ENCODE measurements around the gene LSMEM2.
"Not testable (repeated sequence)": the region's sequence is repeated elsewhere in the genome, so short reads cannot be mapped to it uniquely, and the experiment has no call there.

The LSMEM2 gene

GRCh38 chr3:50276762-50277101, 2.2 kb upstream of the LSMEM2 start:
- no peak for DNase-seq (ENCODE audit: low read depth in 1 of 2, low spot score in 1 of 2)

DNA sequence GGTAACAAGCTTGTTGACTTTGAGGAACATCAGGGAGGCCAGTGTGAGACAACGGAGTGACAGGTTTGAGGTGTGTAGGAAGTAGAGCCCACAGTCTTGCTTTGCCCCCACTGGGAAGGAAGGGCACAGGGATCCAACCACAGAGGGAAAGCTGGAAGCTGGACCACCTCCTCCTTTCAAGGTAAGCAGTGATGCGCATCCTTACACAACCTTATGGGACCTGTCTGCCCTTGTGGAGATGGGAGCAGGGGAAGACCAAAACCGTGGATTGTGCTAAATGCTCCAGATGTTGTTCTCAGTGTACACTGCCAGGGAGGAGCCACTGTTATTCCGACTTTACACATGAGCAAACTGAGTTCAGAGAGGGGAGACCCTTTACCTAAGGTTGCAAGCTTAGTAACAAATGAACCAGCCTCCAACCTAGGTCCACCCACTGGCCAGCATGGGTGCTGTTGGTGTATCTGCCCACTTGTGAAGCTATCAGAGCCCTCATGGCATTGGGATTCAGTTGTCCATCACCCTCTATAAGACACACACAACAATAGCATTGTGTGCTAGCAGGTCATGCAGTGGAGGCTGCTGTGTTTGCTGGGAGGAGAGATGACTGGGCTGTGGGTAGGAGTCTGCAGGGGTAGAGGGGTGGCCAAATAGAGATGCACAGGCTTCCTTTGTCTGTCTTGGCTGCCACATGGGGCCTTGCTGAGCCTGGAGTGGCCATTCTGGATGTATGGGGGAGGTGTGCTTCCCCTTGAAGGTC, 586 bp upstream of the LSMEM2 start:
- no peak for DNase-seq (ENCODE audit: low read depth in 1 of 2, low spot score in 1 of 2)

- no peak for DNase-seq (ENCODE audit: low read depth in 1 of 2, low spot score in 1 of 2)
These were observed 549 bp downstream of the LSMEM2 start for GRCh38 chr3:50279255-50280016.

- not testable (repeated sequence) for DNase-seq (ENCODE audit: low read depth in 1 of 2, low spot score in 1 of 2)
These were observed 5.2 kb downstream of the LSMEM2 start for GRCh38 chr3:50284121-50284520.

DNA sequence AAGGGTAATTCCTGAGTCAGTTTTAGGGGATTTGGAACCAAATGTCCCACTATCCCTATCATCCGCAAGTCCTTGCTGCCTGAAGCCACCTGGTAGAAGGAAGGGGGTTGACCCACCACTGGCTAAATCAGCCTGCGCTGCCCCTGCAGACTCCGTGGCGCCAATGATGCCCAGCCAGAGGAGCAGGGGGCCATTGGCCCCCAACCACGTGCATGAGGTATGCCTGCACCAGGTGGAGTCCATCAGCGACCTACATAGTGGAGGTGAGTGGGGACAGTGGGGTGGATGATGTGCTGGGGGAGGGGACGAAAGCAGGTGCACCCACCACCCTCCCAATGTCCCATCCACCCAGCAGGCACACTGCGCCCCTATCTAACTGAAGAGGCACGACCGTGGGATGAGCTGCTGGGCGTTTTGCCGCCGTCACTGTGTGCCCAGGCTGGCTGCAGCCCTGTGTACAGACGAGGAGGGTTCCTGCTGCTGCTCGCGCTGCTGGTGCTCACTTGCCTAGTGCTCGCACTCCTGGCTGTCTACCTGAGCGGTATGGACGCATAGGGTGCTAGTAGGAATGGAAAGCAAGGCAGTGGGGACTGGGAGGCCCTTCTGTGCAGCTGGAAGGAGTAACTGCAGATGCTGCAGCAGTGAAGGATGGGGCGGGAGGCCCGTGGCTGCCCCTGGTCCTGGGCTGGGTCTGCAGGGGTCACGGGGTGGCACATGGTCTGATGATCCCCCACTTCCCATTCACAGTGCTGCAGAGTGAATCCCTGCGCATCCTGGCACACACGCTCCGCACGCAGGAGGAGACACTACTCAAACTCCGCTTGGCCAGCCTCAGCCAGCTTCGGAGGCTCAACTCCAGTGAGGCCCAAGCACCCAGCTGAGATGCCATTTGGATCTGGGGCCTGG, 7.7 kb downstream of the LSMEM2 start:
- DNase-seq (ENCODE audit: low read depth in 1 of 2, low spot score in 1 of 2): no peak

- no peak for DNase-seq (ENCODE audit: low read depth in 1 of 2, low spot score in 1 of 2)
These were observed 8.4 kb downstream of the LSMEM2 start for GRCh38 chr3:50287262-50287661.

DNA sequence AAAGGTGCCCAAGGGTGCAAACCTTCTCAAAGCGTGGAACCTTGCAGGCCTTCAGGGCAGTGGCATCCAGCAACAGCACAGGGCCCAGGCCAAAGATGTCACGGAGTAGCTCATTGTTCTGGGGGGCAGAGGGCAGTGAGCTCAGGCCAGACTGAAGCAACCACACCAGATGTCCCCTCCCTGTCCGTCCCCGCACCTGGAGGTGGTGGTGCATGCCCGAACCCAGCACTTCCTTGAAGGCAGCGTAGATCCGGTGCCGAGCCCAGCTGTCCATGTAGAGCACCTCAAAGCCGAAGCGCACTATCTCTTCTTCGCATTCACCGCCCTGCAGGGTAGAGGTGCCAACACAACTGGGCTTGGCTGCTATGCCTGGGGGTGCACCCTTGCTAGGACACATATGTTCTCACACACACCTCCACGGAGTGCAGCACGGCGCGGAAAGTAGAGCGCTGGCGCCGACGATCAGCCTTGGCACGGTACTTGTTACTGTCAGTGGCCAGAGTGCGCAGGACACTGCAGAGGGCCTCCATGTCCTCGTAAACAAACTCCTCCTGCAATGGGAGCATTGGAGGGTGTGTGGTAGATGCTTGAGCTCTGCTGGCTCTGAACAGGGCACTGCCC, 9.6 kb downstream of the LSMEM2 start:
- no peak for DNase-seq (ENCODE audit: low read depth in 1 of 2, low spot score in 1 of 2)

GRCh38 chr3:50289130-50289529, 10.2 kb downstream of the LSMEM2 start:
- DNase-seq (ENCODE audit: low read depth in 1 of 2, low spot score in 1 of 2): no peak

DNA sequence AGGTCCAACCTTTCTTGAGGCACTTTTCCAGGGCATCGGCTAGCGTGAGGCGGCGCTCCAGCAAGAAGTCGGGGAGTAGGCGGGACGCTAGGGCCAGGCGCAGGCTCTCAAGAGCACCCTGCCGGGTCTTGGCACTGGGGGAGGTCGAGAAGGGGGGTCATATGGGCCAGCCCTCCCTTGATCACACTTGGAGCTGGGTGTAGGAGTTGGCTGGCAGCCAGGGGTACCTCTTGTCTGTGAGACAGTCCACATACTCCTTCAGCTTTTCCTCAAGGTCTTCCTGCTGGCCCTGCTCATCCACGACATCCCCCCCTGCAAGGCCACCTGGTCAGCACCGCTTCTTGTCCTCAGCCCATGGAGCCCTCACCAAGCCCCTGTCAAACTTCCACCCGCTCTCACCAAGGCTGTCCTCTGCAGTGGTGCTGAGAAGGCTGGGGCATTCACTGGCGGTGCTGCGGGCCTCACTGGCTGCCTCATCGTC, 11.3 kb downstream of the LSMEM2 start:
- DNase-seq (ENCODE audit: low read depth in 1 of 2, low spot score in 1 of 2): no peak

DNA sequence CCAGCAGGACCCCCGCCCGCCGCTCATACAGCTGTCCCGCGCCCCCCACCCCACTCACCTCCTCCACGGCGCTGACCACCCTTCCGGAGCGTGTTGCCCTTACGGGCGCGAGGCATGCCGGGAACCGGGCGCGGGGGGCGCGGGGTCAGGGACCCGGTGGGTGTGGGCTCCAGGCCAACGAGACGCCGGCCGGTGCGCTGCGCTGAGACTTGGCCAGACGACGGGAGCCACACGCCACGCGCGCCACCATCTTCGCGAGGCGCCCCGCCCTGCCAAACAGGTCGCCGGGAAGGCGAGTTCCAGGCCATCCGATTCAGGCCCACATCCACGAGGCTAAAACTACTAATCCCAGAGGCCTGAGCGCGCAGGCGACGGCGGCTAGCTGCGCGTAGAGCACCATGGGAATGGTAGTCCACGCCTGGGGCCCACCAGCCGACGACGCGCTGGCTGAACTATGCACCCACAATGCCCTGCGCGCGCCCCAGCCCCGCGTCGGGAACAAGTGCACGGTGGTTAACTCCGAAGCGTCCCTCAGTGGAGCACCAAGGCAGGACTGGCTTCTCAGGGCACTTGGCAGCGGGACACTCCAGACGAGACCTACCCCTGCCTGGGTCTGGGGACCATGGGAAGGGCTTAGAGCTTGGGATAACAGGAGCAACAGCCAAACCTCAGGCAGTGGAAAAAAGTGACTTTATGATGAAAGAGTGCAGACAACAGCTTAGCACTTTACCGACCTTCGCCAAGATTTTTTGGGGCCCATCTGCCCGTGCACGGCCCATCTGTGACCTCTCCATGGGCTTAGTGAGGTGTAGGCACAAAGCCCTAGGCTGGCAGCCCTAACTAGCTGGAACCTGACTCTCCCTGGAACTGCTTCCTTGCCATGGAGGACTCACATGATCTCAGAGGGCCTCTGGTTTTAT, 13.5 kb downstream of the LSMEM2 start, which contains the start of gene IFRD2:
IFRD2 (minus strand) TSS at position 271 of the 920 bp plus-strand sequence; CDS start at position 116, 155 bp downstream.
- DNase-seq (ENCODE audit: low read depth in 1 of 2, low spot score in 1 of 2): peak; percentile 84 to 93

GRCh38 chr3:50293079-50293801, 14.4 kb downstream of the LSMEM2 start:
- no peak for DNase-seq (ENCODE audit: low read depth in 1 of 2, low spot score in 1 of 2)

DNA sequence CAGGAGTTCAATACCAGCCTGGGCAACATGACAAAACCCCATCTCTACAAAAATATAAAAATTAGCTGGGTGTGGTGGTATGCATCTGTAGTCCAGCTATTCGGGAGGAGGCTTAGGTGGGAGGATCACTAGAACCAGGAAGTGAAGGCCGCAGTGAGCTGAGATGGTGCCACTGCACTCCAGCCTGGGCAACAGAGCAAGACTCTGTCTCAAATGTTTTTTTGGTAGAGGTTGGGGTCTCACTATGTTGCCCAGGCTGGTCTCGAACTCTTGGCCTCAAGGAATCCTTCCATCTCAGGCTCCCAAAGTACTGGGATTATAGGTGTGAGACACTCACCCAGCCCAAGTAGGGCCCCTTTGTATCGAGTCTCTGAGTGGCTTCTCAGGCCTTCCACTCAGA, 15.2 kb downstream of the LSMEM2 start:
- DNase-seq (ENCODE audit: low read depth in 1 of 2, low spot score in 1 of 2): no peak

DNA sequence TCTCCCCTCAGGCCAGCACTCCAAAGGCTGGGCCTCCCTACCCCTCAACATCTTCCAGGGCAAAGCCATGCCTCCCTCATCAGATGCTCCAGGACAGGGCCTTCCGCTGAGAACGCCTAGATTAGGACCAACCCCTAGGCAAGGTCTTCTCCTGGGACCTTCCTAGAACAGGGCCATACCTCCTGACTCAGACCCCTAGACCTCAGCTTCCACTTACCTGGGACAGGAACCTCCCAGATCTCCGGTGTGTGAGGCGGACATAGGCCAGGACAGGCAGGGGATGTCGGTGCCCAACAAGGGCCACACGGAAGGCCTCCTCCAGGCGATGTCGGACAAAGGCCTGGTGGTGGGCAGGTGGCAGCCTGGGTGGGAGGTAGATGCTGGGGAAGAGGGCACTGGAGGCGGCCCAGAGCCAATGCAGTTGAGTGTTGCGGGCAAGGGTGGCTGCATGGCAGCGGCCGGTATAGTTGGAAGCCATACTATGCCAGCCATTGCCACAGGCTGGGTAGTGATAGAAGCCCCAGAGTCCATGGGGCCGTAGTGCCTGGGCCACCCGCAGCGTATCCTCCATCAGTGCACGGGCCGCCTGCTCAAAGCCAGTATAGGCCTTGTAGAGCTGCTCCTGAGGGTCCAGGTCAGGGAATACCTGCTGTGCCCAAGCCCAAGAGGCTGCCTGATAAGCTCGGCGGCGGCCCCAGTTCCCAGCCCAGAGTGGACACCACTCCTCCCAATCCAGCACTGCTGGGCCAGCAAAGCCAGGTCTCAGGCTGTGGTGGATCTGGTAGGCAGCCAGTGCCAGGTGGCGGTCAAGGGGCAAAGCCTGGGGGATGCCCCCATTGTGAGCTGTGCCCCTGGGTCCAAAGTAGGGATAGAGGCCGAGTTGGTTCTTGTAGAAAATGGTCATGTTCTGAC, 15.9 kb downstream of the LSMEM2 start:
- DNase-seq (ENCODE audit: low read depth in 1 of 2, low spot score in 1 of 2): no peak

- no peak for DNase-seq (ENCODE audit: low read depth in 1 of 2, low spot score in 1 of 2)
These were observed 16.9 kb downstream of the LSMEM2 start for GRCh38 chr3:50295553-50296431.

- no peak for DNase-seq (ENCODE audit: low read depth in 1 of 2, low spot score in 1 of 2)
These were observed 18.0 kb downstream of the LSMEM2 start for GRCh38 chr3:50296721-50297383.

DNA sequence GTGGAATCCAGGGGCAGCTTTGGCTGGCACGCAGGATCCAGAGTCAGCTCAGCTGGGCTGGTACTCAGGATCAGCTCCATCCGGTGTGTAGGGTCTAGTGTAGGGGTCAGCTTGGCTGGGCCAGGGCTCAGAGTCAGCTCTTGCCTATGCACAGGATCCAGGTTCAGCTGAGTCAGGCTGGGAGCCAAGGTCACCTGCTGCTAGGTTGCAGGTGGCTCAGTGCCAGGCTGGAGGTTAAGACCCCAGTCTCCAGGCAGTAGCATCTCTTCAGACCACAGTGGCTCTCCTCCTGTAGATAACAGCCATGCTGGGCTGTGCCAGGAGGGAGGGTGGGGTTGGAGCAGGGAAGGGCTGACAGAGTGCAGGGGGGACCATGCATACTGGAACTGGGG, 18.5 kb downstream of the LSMEM2 start:
- no peak for DNase-seq (ENCODE audit: low read depth in 1 of 2, low spot score in 1 of 2)

All from activated CD4-positive, alpha-beta T cell treated with anti-CD3 and anti-CD28 coated beads, Interleukin-2, amount 50 U/mL, for 24 hours (primary cell).